ENCODE measurements around the gene PLCB4.

The PLCB4 gene

GRCh38 chr20:9499126-9499899, 430.4 kb downstream of the PLCB4 start (continued):
- TF ChIP-seq ZBTB6 (tag by site-specific recombination; IDR thresholded peaks at IDR 0.05): no peak

- no peaks in the 10 kb centered on the region for H3K36me3 ChIP-seq (ENCODE audit: control insufficient read depth in 2 of 2, insufficient read depth in 1 of 2, low read length in 2 of 2)
- no peak overlapping the region for H3K4me3 ChIP-seq (ENCODE audit: low read depth, low read length)
- POLR2A ChIA-PET: no interaction called here
- no peaks in the 10 kb centered on the region for H3K9me3 ChIP-seq (ENCODE audit: control insufficient read depth, insufficient read depth, low read depth, low read length)
- no peaks in the 10 kb centered on the region for H3K4me1 ChIP-seq (ENCODE audit: control insufficient read depth, insufficient read depth, low read length)
- CTCF ChIA-PET: interaction anchor here (0.9 kb wide), 1 partner anchor 93 kb away, joined by 3 read pairs; no protein-coding TSS in a partner anchor
- no peak overlapping the region for H3K27ac ChIP-seq (ENCODE audit: extremely low read depth, low read depth, low read length)
- no peak for TF ChIP-seq OSR2 (tag by site-specific recombination; IDR thresholded peaks at IDR 0.05)
- TF ChIP-seq ZNF76 (tag by site-specific recombination; IDR thresholded peaks at IDR 0.05; ENCODE audit: borderline replicate concordance, low read depth): no peak
- no peak for TF ChIP-seq ZNF704 (tag by site-specific recombination; IDR thresholded peaks at IDR 0.05)
- TF ChIP-seq ZBTB6 (tag by site-specific recombination; IDR thresholded peaks at IDR 0.05): no peak
Measured at GRCh38 chr20:9500121-9500520, 431.2 kb downstream of the PLCB4 start.

- Histone ChIP-seq H3K9me3 (ENCODE audit: control insufficient read depth, insufficient read depth, low read depth, low read length) (no peaks in the 10 kb centered on the region), H3K4me1 (ENCODE audit: control insufficient read depth, insufficient read depth, low read length) (no peaks in the 10 kb centered on the region), H3K36me3 (ENCODE audit: control insufficient read depth in 2 of 2, insufficient read depth in 1 of 2, low read length in 2 of 2) (no peaks in the 10 kb centered on the region), H3K27ac (ENCODE audit: extremely low read depth, low read depth, low read length) (no peak overlapping the region), H3K4me3 (ENCODE audit: low read depth, low read length) (no peak overlapping the region)
- CTCF ChIA-PET: interaction anchor here (0.6 kb wide), 1 partner anchor 63 kb away, joined by 3 read pairs; no protein-coding TSS in a partner anchor
- POLR2A ChIA-PET: no interaction called here
- TF ChIP-seq ZFP69B (tag by site-specific recombination; IDR thresholded peaks at IDR 0.05): no peak
- TF ChIP-seq ZNF777 (tag by site-specific recombination; IDR thresholded peaks at IDR 0.05; ENCODE audit: borderline replicate concordance): no peak
- TF ChIP-seq ZNF610 (tag by site-specific recombination; IDR thresholded peaks at IDR 0.05; ENCODE audit: borderline replicate concordance): no peak
- TF ChIP-seq ZNF398 (tag by site-specific recombination; IDR thresholded peaks at IDR 0.05): no peak
- TF ChIP-seq ZNF654 (tag by site-specific recombination; IDR thresholded peaks at IDR 0.05; ENCODE audit: low read depth): no peak
- TF ChIP-seq GLIS1 (tag by site-specific recombination; IDR thresholded peaks at IDR 0.05): no peak
- TF ChIP-seq ZNF776 (tag by site-specific recombination; IDR thresholded peaks at IDR 0.05; ENCODE audit: borderline replicate concordance): no peak
- no peak for TF ChIP-seq ZNF19 (tag by site-specific recombination; IDR thresholded peaks at IDR 0.05; ENCODE audit: low read depth)
- TF ChIP-seq ZBTB48 (tag by site-specific recombination; IDR thresholded peaks at IDR 0.05): no peak
- no peak for TF ChIP-seq ZNF211 (tag by site-specific recombination; IDR thresholded peaks at IDR 0.05; ENCODE audit: low read depth)
- no peak for TF ChIP-seq ZNF837 (tag by site-specific recombination; IDR thresholded peaks at IDR 0.05)
- TF ChIP-seq CTCF (tag by site-specific recombination; IDR thresholded peaks at IDR 0.05): no peak
- TF ChIP-seq ZFP41 (tag by site-specific recombination; IDR thresholded peaks at IDR 0.05; ENCODE audit: borderline replicate concordance): no peak
- TF ChIP-seq ZNF600 (tag by site-specific recombination; IDR thresholded peaks at IDR 0.05): no peak
- TF ChIP-seq MYNN (tag by site-specific recombination; IDR thresholded peaks at IDR 0.05; ENCODE audit: borderline replicate concordance): no peak
- TF ChIP-seq ZNF175 (tag by site-specific recombination; IDR thresholded peaks at IDR 0.05): no peak
- no peak for TF ChIP-seq KLF9 (tag by site-specific recombination; IDR thresholded peaks at IDR 0.05; ENCODE audit: low read depth)
- no peak for TF ChIP-seq ZNF701 (tag by site-specific recombination; IDR thresholded peaks at IDR 0.05)
- no peak for TF ChIP-seq ZSCAN23 (tag by site-specific recombination; IDR thresholded peaks at IDR 0.05)
Measured at GRCh38 chr20:9501473-9501872, 432.6 kb downstream of the PLCB4 start.

All from HEK293 (cell line).